SK-N-SH treated with all-trans-retinoic acid at 6 μM for 48 hours (cell line): ENCODE results near the gene DDIAS.

ENCODE experiments used
- ATAC-seq: fragments of 200-7000 bp; cut with Tn5 transposase; 3 replicates; pipeline ENCODE4 v1.9.1; 2020; ENCODE audit warnings: mild to moderate bottlenecking, moderate library complexity
- ARNTL ChIP-seq: fragments of 450-650 bp; formaldehyde crosslinking; IDR thresholded peaks from 2 replicates; pipeline ENCODE4 v1.5.0; 2020; ENCODE audit warnings: low read depth, mild to moderate bottlenecking, moderate library complexity, borderline replicate concordance
- BACH2 ChIP-seq: fragments of 250-450 bp; sonication (Bioruptor Pico); IDR thresholded peaks from 2 replicates; pipeline ENCODE4 v1.9.0; 2021; ENCODE audit warnings: mild to moderate bottlenecking, borderline replicate concordance
- CSRNP3 ChIP-seq: fragments of 250-450 bp; sonication (Bioruptor Pico); IDR thresholded peaks from 2 replicates; pipeline ENCODE4 v1.5.1; 2021; ENCODE audit warnings: mild to moderate bottlenecking, moderate library complexity
- ESRRG ChIP-seq: fragments of 250-450 bp; sonication (Bioruptor Pico); IDR thresholded peaks from 2 replicates; pipeline ENCODE4 v1.6.1; 2021; ENCODE audit warnings: mild to moderate bottlenecking
- GLIS3 ChIP-seq: fragments of 250-450 bp; sonication (Bioruptor Pico); IDR thresholded peaks from 2 replicates; pipeline ENCODE4 v1.5.0; 2020; ENCODE audit warnings: mild to moderate bottlenecking, moderate library complexity
- ISL1 ChIP-seq: fragments of 250-450 bp; sonication (Bioruptor Pico); IDR thresholded peaks from 2 replicates; pipeline ENCODE4 v2.1.2; 2022; ENCODE audit warnings: mild to moderate bottlenecking, moderate library complexity
- OSR1 ChIP-seq: fragments of 250-450 bp; sonication (Bioruptor Pico); IDR thresholded peaks from 2 replicates; pipeline ENCODE4 v1.8.0; 2022; ENCODE audit warnings: moderate library complexity, mild to moderate bottlenecking, inconsistent platforms
- PATZ1 ChIP-seq: fragments of 250-450 bp; sonication (Bioruptor Pico); IDR thresholded peaks from 2 replicates; pipeline ENCODE4 v1.8.0; 2020; ENCODE audit warnings: mild to moderate bottlenecking, moderate library complexity, borderline replicate concordance
- POU6F1 ChIP-seq: fragments of 250-450 bp; sonication (Bioruptor Pico); IDR thresholded peaks from 2 replicates; pipeline ENCODE4 v1.8.0; 2021; ENCODE audit warnings: low read depth, mild to moderate bottlenecking, moderate library complexity, borderline replicate concordance
- RARB ChIP-seq: fragments of 250-450 bp; sonication (Bioruptor Pico); IDR thresholded peaks from 2 replicates; pipeline ENCODE4 v1.8.0; 2021; ENCODE audit warnings: mild to moderate bottlenecking, moderate library complexity
- SNAI2 ChIP-seq: fragments of 250-450 bp; sonication (Bioruptor Pico); IDR thresholded peaks from 2 replicates; pipeline ENCODE4 v1.5.0; 2020; ENCODE audit warnings: mild to moderate bottlenecking, moderate library complexity
- TOX ChIP-seq: fragments of 250-450 bp; sonication (Bioruptor Pico); IDR thresholded peaks from 2 replicates; pipeline ENCODE4 v1.8.0; 2021; ENCODE audit warnings: mild to moderate bottlenecking, moderate library complexity, borderline replicate concordance
- ZC3H10 ChIP-seq: fragments of 250-450 bp; sonication (Bioruptor Pico); IDR thresholded peaks from 2 replicates; pipeline ENCODE4 v1.5.1; 2021; ENCODE audit warnings: mild to moderate bottlenecking, moderate library complexity
- ZFP30 ChIP-seq: fragments of 450-650 bp; formaldehyde crosslinking; IDR thresholded peaks from 2 replicates; pipeline ENCODE4 v1.5.0; 2022; ENCODE audit warnings: mild to moderate bottlenecking, moderate library complexity
- ZNF565 ChIP-seq: fragments of 450-650 bp; formaldehyde crosslinking; conservative IDR thresholded peaks from 2 replicates; pipeline ENCODE4 v1.5.0; 2020; ENCODE audit warnings: low read depth, mild to moderate bottlenecking, moderate library complexity
- ZNF70 ChIP-seq: fragments of 450-650 bp; formaldehyde crosslinking; IDR thresholded peaks from 2 replicates; pipeline ENCODE4 v1.5.0; 2020; ENCODE audit warnings: mild to moderate bottlenecking, moderate library complexity
- TF ChIP-seq, protein P1 (sequence below): fragments of 250-450 bp; sonication (Bioruptor Pico); IDR thresholded peaks from 2 replicates; pipeline ENCODE4 v1.5.1; 2020; ENCODE audit warnings: low read depth, mild to moderate bottlenecking, moderate library complexity
- TF ChIP-seq, protein P2 (sequence below): fragments of 250-450 bp; sonication (Bioruptor Pico); IDR thresholded peaks from 2 replicates; pipeline ENCODE4 v1.5.0; 2020; ENCODE audit warnings: mild to moderate bottlenecking, moderate library complexity

DDIAS gene

GRCh38 chr11:82872377-82873150 lies 29.0 kb upstream of the DDIAS start:
- no peak for ATAC-seq
- TF ChIP-seq PATZ1 (CRISPR knock-in tag) (no peak), ZC3H10 (CRISPR knock-in tag) (no peak), RARB (CRISPR knock-in tag) (no peak), BACH2 (no peak), CSRNP3 (no peak), ARNTL (CRISPR knock-in tag) (no peak), GLIS3 (CRISPR knock-in tag) (no peak)
- TF ChIP-seq, protein P1, sequence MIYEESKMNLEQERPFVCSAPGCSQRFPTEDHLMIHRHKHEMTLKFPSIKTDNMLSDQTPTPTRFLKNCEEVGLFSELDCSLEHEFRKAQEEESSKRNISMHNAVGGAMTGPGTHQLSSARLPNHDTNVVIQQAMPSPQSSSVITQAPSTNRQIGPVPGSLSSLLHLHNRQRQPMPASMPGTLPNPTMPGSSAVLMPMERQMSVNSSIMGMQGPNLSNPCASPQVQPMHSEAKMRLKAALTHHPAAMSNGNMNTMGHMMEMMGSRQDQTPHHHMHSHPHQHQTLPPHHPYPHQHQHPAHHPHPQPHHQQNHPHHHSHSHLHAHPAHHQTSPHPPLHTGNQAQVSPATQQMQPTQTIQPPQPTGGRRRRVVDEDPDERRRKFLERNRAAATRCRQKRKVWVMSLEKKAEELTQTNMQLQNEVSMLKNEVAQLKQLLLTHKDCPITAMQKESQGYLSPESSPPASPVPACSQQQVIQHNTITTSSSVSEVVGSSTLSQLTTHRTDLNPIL, result no peak

DNA sequence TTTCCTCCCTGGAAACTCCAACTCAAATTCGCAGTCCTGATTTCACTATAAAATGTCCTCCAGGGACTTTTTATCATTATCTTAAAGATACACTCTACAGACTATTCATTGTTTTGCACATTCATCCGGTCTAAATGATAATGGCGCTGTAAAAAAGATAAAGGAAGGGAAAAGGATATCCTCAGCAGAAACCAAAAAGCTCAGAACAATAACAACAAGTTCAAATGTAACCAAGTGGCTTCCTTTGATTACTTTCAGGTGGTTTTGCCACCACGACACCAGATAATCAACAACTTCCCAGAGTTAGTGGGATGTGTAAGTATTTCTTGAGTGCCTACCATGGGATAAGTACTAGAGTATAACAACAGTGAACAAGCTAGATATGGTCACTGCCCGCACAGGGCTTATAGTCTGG lies 27.6 kb upstream of the DDIAS start:
- ATAC-seq, result no peak
- TF ChIP-seq POU6F1 (CRISPR knock-in tag), result no peak
- no peak for TF ChIP-seq OSR1 (CRISPR knock-in tag)
- no peak for TF ChIP-seq BACH2

DNA sequence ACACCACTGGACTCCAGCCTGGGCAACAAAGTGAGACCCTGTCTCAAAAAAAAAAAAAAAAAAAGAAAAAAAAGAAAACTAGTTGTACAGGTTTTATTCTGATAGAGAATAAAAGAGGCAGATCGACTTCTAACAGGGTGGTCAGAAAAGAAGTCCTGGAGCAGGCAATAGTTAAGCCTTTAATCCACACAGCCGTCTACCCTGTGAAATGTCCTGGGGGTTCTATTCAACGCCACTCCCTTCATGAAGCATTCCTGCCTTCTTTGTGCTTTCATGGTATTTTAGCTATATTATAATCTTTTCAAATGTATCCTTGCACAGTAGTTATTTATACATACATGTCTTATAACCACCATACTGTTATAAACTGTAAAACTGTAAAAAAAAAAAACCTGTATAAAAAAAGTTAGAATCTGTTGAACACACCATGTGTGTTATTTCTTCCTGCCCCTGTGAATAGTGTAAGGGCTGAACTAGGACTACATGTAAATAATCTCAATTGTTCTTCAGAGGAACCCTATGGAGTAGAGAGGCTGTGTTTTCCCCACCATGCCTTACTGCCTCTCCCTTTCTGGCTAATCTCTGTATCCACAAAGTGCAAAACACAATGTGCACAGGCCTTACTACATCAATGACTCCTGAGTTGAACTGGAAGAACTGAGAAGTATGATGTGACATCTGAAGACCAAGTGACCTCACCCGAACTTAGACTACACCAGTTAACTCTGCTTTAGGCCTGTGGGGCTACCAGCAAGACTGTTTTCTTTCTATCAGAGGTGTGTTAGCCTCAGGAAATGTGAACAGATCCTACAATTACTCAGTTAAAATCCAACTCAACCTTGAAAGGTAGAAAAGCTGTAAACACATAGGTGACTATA lies 26.7 kb upstream of the DDIAS start:
- ATAC-seq, result no peak
- TF ChIP-seq ZNF565 (CRISPR knock-in tag) (no peak), BACH2 (no peak), ARNTL (CRISPR knock-in tag) (no peak), OSR1 (CRISPR knock-in tag) (no peak), GLIS3 (CRISPR knock-in tag) (no peak), ESRRG (CRISPR knock-in tag) (no peak), ISL1 (no peak), SNAI2 (no peak), PATZ1 (CRISPR knock-in tag) (no peak), ZC3H10 (CRISPR knock-in tag) (no peak), ZNF70 (no peak), POU6F1 (CRISPR knock-in tag) (no peak), ZFP30 (no peak), TOX (CRISPR knock-in tag) (no peak), RARB (CRISPR knock-in tag) (no peak)
- TF ChIP-seq, protein P2, sequence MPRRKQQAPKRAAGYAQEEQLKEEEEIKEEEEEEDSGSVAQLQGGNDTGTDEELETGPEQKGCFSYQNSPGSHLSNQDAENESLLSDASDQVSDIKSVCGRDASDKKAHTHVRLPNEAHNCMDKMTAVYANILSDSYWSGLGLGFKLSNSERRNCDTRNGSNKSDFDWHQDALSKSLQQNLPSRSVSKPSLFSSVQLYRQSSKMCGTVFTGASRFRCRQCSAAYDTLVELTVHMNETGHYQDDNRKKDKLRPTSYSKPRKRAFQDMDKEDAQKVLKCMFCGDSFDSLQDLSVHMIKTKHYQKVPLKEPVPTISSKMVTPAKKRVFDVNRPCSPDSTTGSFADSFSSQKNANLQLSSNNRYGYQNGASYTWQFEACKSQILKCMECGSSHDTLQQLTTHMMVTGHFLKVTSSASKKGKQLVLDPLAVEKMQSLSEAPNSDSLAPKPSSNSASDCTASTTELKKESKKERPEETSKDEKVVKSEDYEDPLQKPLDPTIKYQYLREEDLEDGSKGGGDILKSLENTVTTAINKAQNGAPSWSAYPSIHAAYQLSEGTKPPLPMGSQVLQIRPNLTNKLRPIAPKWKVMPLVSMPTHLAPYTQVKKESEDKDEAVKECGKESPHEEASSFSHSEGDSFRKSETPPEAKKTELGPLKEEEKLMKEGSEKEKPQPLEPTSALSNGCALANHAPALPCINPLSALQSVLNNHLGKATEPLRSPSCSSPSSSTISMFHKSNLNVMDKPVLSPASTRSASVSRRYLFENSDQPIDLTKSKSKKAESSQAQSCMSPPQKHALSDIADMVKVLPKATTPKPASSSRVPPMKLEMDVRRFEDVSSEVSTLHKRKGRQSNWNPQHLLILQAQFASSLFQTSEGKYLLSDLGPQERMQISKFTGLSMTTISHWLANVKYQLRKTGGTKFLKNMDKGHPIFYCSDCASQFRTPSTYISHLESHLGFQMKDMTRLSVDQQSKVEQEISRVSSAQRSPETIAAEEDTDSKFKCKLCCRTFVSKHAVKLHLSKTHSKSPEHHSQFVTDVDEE, result no peak
- TF ChIP-seq, protein P1, result no peak
